Suprapubic skin (tissue), 3 donors: ENCODE measurements around the gene CD99L2.

Experiments used
- CTCF ChIP-seq, 2 donors: fragments of 200-600 bp in 1 of 2; fragments of 450-650 bp in 1 of 2; sonication (generic) in 1 of 2; IDR thresholded peaks; one replicate each; pipeline ENCODE4 v1.5.1; 2016 to 2019; ENCODE audit warnings: antibody characterized with exemption in 2 of 2, mild to moderate bottlenecking in 1 of 2, moderate library complexity in 1 of 2
- POLR2A ChIP-seq, 2 donors: fragments of 450-650 bp; IDR thresholded peaks; one replicate each; pipeline ENCODE4 v1.6.1; 2017; ENCODE audit warnings: antibody characterized with exemption in 2 of 2, mild to moderate bottlenecking in 2 of 2, moderate library complexity in 2 of 2

GRCh38 chrX:150766351-150767044 lies 132.0 kb downstream of the CD99L2 start:
- no peak for TF ChIP-seq CTCF (IDR thresholded peaks at IDR 0.05)
- no peak for TF ChIP-seq POLR2A (IDR thresholded peaks at IDR 0.05)
